Upper lobe of left lung (tissue), 4 donors: ENCODE data around the gene PPBP.

ENCODE experiments used
- EP300 ChIP-seq, 4 donors: sonication (generic); formaldehyde crosslinking; IDR thresholded peaks; one replicate each; pipeline ENCODE4 v1.5.1; 2017; ENCODE audit warnings: antibody characterized with exemption in 4 of 4, control low read depth in 2 of 4
- POLR2AphosphoS5 ChIP-seq, 2 donors: sonication (generic); formaldehyde crosslinking; IDR thresholded peaks; one replicate each; pipeline ENCODE4 v1.5.1; 2017; ENCODE audit warnings: antibody characterized with exemption in 2 of 2

DNA sequence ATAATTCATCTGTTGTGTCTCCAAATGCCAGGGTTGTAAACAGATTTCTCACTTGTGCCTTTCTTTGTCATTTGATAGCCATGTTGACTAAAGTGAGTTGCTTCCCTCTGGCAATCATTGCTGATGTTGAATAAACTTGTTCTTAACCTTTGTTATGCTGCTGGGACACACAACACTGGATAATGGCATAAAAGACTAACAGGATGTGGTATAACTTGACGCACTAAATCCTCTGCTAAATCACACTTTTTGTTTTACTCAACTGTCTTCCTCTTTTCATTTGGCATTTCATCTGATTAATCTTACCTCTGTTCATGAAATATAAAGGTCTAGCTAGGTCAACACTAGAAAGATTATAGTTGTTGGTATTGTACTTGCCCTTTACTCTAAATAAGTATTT lies 28.1 kb upstream of the PPBP start:
- TF ChIP-seq EP300 (IDR thresholded peaks at IDR 0.05) (peak in 2 of 4 donors; percentile 54 to 88), POLR2AphosphoS5 (IDR thresholded peaks at IDR 0.05) (no peak)
